K562 (cell line): Measurements from ENCODE around the gene LRP3. TPM values are rescaled to one million over a fixed set of nuclear protein-coding genes. Genes with fewer than 3 reads are reported as not detected.

Experiments
- CC2D1A ChIP-seq: fragments of 450-650 bp; IDR thresholded peaks from 2 replicates; pipeline ENCODE4 v1.6.1; 2017; ENCODE audit warnings: mild to moderate bottlenecking
- HDAC3 ChIP-seq: fragments of 450-650 bp; IDR thresholded peaks from 2 replicates; pipeline ENCODE4 v1.6.1; 2018; ENCODE audit warnings: borderline replicate concordance, mild to moderate bottlenecking, moderate library complexity; ENCODE audit not compliant: partially characterized antibody
- HNRNPUL1 ChIP-seq: fragments of 200-400 bp; formaldehyde crosslinking; IDR thresholded peaks from 2 replicates; pipeline ENCODE4 v1.6.1; 2017; ENCODE audit warnings: low read length
- L3MBTL2 ChIP-seq: fragments of 450-650 bp; IDR thresholded peaks from 2 replicates; pipeline ENCODE4 v1.6.1; 2016; ENCODE audit warnings: mild to moderate bottlenecking, moderate library complexity
- MYBL2 ChIP-seq, 2 experiments: fragments of 450-650 bp in 1 of 2; sonication (generic) in 1 of 2; formaldehyde crosslinking in 1 of 2; IDR thresholded peaks; 2 replicates each; pipeline versions ENCODE4 v1.6.1 to v1.8.1; 2017 to 2022; ENCODE audit warnings: borderline replicate concordance in 1 of 2, inconsistent platforms in 1 of 2, low read depth in 1 of 2, mild to moderate bottlenecking in 1 of 2, missing genetic modification reagents in 1 of 2, moderate library complexity in 1 of 2
- MYC ChIP-seq, 2 experiments: fragments of 250-450 bp in 1 of 2; sonication (Bioruptor Pico) in 1 of 2; IDR thresholded peaks; 2 replicates each; pipeline versions ENCODE4 v1.5.1 to v1.6.1; 2012 to 2021; ENCODE audit warnings: low read depth in 2 of 2, borderline replicate concordance in 1 of 2, improper control_type of control experiment in 1 of 2, low read length in 1 of 2, mild to moderate bottlenecking in 1 of 2, moderate library complexity in 1 of 2
- POLR3G ChIP-seq: IDR thresholded peaks from 2 replicates; pipeline ENCODE4 v1.6.1; 2011; ENCODE audit not compliant: insufficient read length, insufficient replicate concordance; ENCODE audit errors: extremely low read depth
- RAD21 ChIP-seq, 2 experiments: fragments of 250-450 bp in 1 of 2; fragments of 450-650 bp in 1 of 2; sonication (Bioruptor Pico) in 1 of 2; formaldehyde crosslinking in 1 of 2; IDR thresholded peaks in 1 of 2; conservative IDR thresholded peaks in 1 of 2; 2 replicates each; pipeline versions ENCODE4 v1.4.0 to v1.8.0; 2020 to 2022; ENCODE audit warnings: mild to moderate bottlenecking in 2 of 2, moderate library complexity in 1 of 2
- SMC3 ChIP-seq: conservative IDR thresholded peaks from 2 replicates; pipeline ENCODE4 v1.6.1; 2011; ENCODE audit warnings: low read depth, low read length, improper control_type of control experiment; ENCODE audit not compliant: insufficient read depth
- STAG1 ChIP-seq: sonication (generic); formaldehyde crosslinking; IDR thresholded peaks from 2 replicates; pipeline ENCODE4 v1.5.0; 2020; ENCODE audit warnings: missing genetic modification reagents, borderline replicate concordance
- TAL1 ChIP-seq: fragments of 450-650 bp; IDR thresholded peaks from 2 replicates; pipeline ENCODE4 v1.6.1; 2016; ENCODE audit warnings: mild to moderate bottlenecking
- TCF7L2 ChIP-seq: fragments of 150-350 bp; IDR thresholded peaks from 2 replicates; pipeline ENCODE4 v1.6.1; 2016; ENCODE audit warnings: low read depth, mild to moderate bottlenecking, low read length, moderate library complexity
- WHSC1 ChIP-seq: IDR thresholded peaks from one replicate; pipeline ENCODE4 v1.6.1; 2012; ENCODE audit warnings: low read length, control low read depth, inconsistent platforms
- ZBTB7A ChIP-seq: IDR thresholded peaks from 2 replicates; pipeline ENCODE4 v1.6.1; 2011; ENCODE audit warnings: low read depth, mild to moderate bottlenecking, low read length, moderate library complexity, borderline replicate concordance; ENCODE audit not compliant: control insufficient read depth
- polyA plus RNA-seq, 8 experiments: library from polyadenylated mRNA; depleted of rRNA in 4 of 8; stranded (reverse) in 5 of 8; unstranded in 3 of 8; fragments of >200 nt; fragmentation: Nextera tagmentation in 2 of 8; fragmentation: Illumina TruSeq in 1 of 8; extraction: Ambion mirVana in 2 of 8; extraction: Trizol in 1 of 8; gene quantifications; 2 replicates each; pipeline versions ENCODE4 v1.2.1 to v1.2.3, GENCODE V29; 2011 to 2014; ENCODE audit warnings: inconsistent platforms in 1 of 8, missing spikeins in 1 of 8
- total RNA-seq, 7 experiments: library from RNA; depleted of rRNA in 6 of 7; stranded (reverse); fragments of >200 nt in 6 of 7; fragmentation: Illumina TruSeq in 2 of 7; extraction: Trizol in 2 of 7; gene quantifications; 2 replicates each; pipeline versions ENCODE4 v1.2.1 to v1.2.3, GENCODE V29; 2011 to 2021; ENCODE audit warnings: low replicate concordance in 1 of 7
- TF ChIP-seq, protein P1 (sequence below): IDR thresholded peaks from 2 replicates; pipeline ENCODE4 v1.6.1; 2014; ENCODE audit warnings: antibody characterized with exemption
- TF ChIP-seq, protein P2 (sequence below): fragments of 250-450 bp; sonication (Bioruptor Pico); IDR thresholded peaks from 2 replicates; pipeline ENCODE4 v1.4.0; 2020; ENCODE audit warnings: mild to moderate bottlenecking
- TF ChIP-seq, protein P3 (sequence below): IDR thresholded peaks from 2 replicates; pipeline ENCODE4 v1.6.1; 2011; ENCODE audit warnings: borderline replicate concordance, low read depth, mild to moderate bottlenecking, moderate library complexity, low read length; ENCODE audit not compliant: insufficient read depth, poor library complexity, severe bottlenecking
- TF ChIP-seq, protein P4 (sequence below): sonication (generic); formaldehyde crosslinking; IDR thresholded peaks from 2 replicates; pipeline ENCODE4 v1.8.0; 2022; ENCODE audit warnings: mild to moderate bottlenecking, missing genetic modification reagents

Gene LRP3
- total and polyA plus RNA-seq, 9 of the 15 experiments (the other 6 are each of a cell fraction or from before 2014, with no cell fraction given) = 0.29 TPM; not detected in 8

DNA sequence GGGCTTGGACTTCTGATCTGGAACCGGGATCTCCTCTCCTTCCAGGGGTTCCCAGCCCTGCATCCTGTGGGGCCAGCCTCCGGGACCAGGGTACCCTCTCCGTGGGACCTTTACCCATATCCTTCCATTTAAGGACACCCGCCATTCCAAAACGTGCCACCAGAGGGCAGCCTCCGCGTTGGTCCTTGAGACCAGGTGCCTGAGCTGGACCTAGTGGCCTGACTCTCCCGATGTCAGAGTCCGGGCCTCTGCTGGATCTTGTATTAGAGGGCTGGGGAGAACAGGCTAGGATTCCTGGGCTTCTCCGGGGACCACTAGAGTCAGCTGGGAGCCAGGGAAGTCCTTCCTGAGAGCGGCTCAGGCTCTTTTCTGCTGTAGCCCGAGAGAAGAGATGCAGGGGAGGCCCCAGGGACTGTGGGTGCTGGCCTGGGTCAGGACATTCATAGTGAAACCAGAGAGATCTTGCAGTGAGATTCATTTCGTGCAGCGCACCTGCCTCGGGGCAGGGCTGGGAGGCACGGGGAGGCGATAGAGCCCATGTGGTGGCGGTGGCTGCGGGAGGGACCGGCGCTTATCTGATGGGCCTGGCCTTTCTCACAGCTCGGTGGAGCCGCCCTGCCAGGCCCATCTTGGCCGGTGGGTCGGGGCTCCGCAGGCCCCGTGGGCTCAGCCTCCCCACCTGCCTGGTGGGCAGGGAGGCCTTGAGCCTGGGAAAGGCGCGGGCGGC, 41.3 kb downstream of the LRP3 start (continued):
- TF ChIP-seq, protein P1, sequence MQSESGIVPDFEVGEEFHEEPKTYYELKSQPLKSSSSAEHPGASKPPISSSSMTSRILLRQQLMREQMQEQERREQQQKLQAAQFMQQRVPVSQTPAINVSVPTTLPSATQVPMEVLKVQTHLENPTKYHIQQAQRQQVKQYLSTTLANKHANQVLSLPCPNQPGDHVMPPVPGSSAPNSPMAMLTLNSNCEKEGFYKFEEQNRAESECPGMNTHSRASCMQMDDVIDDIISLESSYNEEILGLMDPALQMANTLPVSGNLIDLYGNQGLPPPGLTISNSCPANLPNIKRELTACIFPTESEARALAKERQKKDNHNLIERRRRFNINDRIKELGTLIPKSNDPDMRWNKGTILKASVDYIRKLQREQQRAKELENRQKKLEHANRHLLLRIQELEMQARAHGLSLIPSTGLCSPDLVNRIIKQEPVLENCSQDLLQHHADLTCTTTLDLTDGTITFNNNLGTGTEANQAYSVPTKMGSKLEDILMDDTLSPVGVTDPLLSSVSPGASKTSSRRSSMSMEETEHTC = no peak
- TF ChIP-seq, protein P2, sequence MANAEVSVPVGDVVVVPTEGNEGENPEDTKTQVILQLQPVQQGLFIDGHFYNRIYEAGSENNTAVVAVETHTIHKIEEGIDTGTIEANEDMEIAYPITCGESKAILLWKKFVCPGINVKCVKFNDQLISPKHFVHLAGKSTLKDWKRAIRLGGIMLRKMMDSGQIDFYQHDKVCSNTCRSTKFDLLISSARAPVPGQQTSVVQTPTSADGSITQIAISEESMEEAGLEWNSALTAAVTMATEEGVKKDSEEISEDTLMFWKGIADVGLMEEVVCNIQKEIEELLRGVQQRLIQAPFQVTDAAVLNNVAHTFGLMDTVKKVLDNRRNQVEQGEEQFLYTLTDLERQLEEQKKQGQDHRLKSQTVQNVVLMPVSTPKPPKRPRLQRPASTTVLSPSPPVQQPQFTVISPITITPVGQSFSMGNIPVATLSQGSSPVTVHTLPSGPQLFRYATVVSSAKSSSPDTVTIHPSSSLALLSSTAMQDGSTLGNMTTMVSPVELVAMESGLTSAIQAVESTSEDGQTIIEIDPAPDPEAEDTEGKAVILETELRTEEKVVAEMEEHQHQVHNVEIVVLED = no peak
- TF ChIP-seq, protein P3, sequence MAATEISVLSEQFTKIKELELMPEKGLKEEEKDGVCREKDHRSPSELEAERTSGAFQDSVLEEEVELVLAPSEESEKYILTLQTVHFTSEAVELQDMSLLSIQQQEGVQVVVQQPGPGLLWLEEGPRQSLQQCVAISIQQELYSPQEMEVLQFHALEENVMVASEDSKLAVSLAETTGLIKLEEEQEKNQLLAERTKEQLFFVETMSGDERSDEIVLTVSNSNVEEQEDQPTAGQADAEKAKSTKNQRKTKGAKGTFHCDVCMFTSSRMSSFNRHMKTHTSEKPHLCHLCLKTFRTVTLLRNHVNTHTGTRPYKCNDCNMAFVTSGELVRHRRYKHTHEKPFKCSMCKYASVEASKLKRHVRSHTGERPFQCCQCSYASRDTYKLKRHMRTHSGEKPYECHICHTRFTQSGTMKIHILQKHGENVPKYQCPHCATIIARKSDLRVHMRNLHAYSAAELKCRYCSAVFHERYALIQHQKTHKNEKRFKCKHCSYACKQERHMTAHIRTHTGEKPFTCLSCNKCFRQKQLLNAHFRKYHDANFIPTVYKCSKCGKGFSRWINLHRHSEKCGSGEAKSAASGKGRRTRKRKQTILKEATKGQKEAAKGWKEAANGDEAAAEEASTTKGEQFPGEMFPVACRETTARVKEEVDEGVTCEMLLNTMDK = peak; percentile 13
- no peak for TF ChIP-seq WHSC1
- no peak for TF ChIP-seq ZBTB7A
- TF ChIP-seq CC2D1A = 0 out of 2 replicates have a peak, but pooled peaks have one; percentile 22
- TF ChIP-seq MYC (IDR thresholded peaks at IDR 0.05; ENCODE audit: low read depth, low read length) = peak; percentile 22; the same call in 1 of the 2 replicates
- TF ChIP-seq MYC (CRISPR knock-in tag; IDR thresholded peaks at IDR 0.05; ENCODE audit: borderline replicate concordance, low read depth) = no peak
- peak; percentile 74 to 85 for TF ChIP-seq RAD21 (CRISPR knock-in tag; conservative IDR thresholded peaks at IDR 0.05 in 1 of 2, IDR thresholded peaks at IDR 0.05 in 1 of 2)
- peak; percentile 90 for TF ChIP-seq SMC3
- TF ChIP-seq TCF7L2 = no peak
- TF ChIP-seq POLR3G = no peak
- TF ChIP-seq, protein P4, sequence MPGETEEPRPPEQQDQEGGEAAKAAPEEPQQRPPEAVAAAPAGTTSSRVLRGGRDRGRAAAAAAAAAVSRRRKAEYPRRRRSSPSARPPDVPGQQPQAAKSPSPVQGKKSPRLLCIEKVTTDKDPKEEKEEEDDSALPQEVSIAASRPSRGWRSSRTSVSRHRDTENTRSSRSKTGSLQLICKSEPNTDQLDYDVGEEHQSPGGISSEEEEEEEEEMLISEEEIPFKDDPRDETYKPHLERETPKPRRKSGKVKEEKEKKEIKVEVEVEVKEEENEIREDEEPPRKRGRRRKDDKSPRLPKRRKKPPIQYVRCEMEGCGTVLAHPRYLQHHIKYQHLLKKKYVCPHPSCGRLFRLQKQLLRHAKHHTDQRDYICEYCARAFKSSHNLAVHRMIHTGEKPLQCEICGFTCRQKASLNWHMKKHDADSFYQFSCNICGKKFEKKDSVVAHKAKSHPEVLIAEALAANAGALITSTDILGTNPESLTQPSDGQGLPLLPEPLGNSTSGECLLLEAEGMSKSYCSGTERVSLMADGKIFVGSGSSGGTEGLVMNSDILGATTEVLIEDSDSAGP (CRISPR knock-in tag) = no peak
- peak; percentile 59; the same call in 1 of the 2 replicates for TF ChIP-seq STAG1 (CRISPR knock-in tag)
- TF ChIP-seq L3MBTL2 = 0 out of 2 replicates have a peak, but pooled peaks have one; percentile 19
- TF ChIP-seq TAL1 = no peak
- no peak for TF ChIP-seq HNRNPUL1
- no peak for TF ChIP-seq HDAC3
- TF ChIP-seq MYBL2 (IDR thresholded peaks at IDR 0.05; ENCODE audit: low read depth) = no peak
- TF ChIP-seq MYBL2 (CRISPR knock-in tag; IDR thresholded peaks at IDR 0.05; ENCODE audit: borderline replicate concordance) = no peak
